ENCODE measurements around the gene MAP3K3. TPM values are rescaled to one million over a fixed set of nuclear protein-coding genes. Genes with fewer than 3 reads are reported as not detected.

MAP3K3 gene
- total and polyA plus RNA-seq, 7 experiments from 2014 or later = 29.4 to 105 (median 81.0) TPM

DNA sequence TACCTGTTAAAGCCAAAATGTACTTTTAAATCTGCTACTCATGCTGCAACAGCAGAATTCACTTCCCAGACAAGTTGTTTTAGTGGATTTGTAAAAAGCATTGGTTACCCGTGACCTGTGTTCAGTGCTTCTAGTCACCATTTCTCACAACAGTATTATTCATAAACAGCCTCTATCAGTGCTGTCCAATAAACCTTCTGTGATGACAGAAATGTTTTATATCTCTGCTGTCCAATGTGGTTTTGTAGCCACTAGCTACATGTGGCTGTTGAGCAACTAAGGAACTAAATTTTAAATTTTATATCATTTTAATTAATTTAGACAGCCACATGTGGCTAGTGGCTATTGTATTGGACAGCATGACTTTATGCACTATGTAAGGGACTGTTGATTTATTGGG is 12.6 kb downstream of the MAP3K3 start:
- H3K36me3 Mint-ChIP-seq = peaks cover 7 to 37% (median 16%) of the 10 kb centered on the region in 5 donors
- no peaks in the 10 kb centered on the region for H3K27me3 Mint-ChIP-seq
- Histone ChIP-seq H3K9me3 (ENCODE audit: control insufficient read depth in 2 of 3, low read length in 3 of 3) (no peaks in the 10 kb centered on the region), H3K4me1 (ENCODE audit: control insufficient read depth in 2 of 2, insufficient read depth in 2 of 2, low read length in 2 of 2) (peaks cover 0 to 9% of the 10 kb centered on the region in 2 donors), H3K4me3 (ENCODE audit: low read length) (no peak overlapping the region), H3K36me3 (ENCODE audit: control insufficient read depth in 2 of 3, insufficient read depth in 3 of 3, low read length in 3 of 3) (peaks cover 5 to 44% (median 14%) of the 10 kb centered on the region in 3 experiments), H3K27ac (ENCODE audit: low read depth, low read length) (no peak overlapping the region), H3K27me3 (ENCODE audit: control insufficient read depth in 2 of 2, insufficient read depth in 2 of 2, low read length in 2 of 2) (no peaks in the 10 kb centered on the region)
- POLR2A ChIA-PET = interaction anchor here (0.6 to 2.1 kb wide), 4 partner anchors 10 to 132 kb away, joined by 3 to 10 read pairs (median 4); no protein-coding TSS in a partner anchor
- DNase-seq = no peak
- CTCF ChIA-PET = interaction anchor here (0.8 to 1.0 kb wide), 2 partner anchors 23 to 159 kb away, joined by 3 to 4 read pairs; no protein-coding TSS in a partner anchor
- intact Hi-C loops (cut with micrococcal nuclease) = no loop called here
- H3K27ac Mint-ChIP-seq = no peak overlapping the region
- H3K4me1 Mint-ChIP-seq = peaks cover 28 to 62% (median 54%) of the 10 kb centered on the region in 7 donors
- no peak for ATAC-seq
- H3K9me3 Mint-ChIP-seq = peaks cover 0 to 1% (median 0%) of the 10 kb centered on the region in 11 donors
- no peak overlapping the region for H3K4me3 Mint-ChIP-seq

DNA sequence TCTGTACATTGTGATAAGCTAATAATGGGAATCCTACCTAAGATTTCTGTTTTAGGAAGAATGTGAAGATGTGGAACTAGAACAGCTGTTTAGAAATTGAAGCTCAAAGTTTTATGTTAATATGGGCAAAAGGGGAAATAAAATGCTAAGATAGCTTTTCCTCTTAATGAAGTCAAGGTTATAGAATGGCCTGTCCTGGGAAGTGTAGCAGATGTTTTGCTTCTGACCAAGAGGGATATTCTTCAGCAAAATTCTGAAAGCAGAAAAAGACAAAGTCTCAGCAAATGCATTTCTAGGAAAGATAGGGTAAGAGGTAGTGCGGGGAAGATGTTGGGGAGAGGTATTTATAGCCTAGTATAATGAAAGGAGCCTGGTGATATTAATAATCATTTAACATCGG is 13.1 kb downstream of the MAP3K3 start:
- Histone ChIP-seq H3K36me3 (ENCODE audit: control insufficient read depth in 2 of 3, insufficient read depth in 3 of 3, low read length in 3 of 3) (peaks cover 5 to 44% (median 14%) of the 10 kb centered on the region in 3 experiments), H3K9me3 (ENCODE audit: control insufficient read depth in 2 of 3, low read length in 3 of 3) (no peaks in the 10 kb centered on the region), H3K27me3 (ENCODE audit: control insufficient read depth in 2 of 2, insufficient read depth in 2 of 2, low read length in 2 of 2) (no peaks in the 10 kb centered on the region), H3K27ac (ENCODE audit: low read depth, low read length) (no peak overlapping the region), H3K4me1 (ENCODE audit: control insufficient read depth in 2 of 2, insufficient read depth in 2 of 2, low read length in 2 of 2) (peaks cover 0 to 9% of the 10 kb centered on the region in 2 donors), H3K4me3 (ENCODE audit: low read length) (no peak overlapping the region)
- no peak for ATAC-seq
- Mint-ChIP-seq H3K4me1 (peaks cover 27 to 63% (median 52%) of the 10 kb centered on the region in 7 donors), H3K27ac (no peak overlapping the region), H3K27me3 (no peaks in the 10 kb centered on the region), H3K4me3 (no peak overlapping the region), H3K36me3 (peaks cover 7 to 37% (median 16%) of the 10 kb centered on the region in 5 donors), H3K9me3 (peaks cover 0 to 1% (median 0%) of the 10 kb centered on the region in 11 donors)
- DNase-seq = no peak
- ChIA-PET CTCF (interaction anchor here (0.6 to 1.6 kb wide), 5 partner anchors 24 to 196 kb away, joined by 3 to 4 read pairs (median 3); no protein-coding TSS in a partner anchor), POLR2A (interaction anchor here (0.6 to 2.1 kb wide), 3 partner anchors 11 to 132 kb away, joined by 3 to 10 read pairs (median 6); no protein-coding TSS in a partner anchor)
- intact Hi-C loops (cut with micrococcal nuclease) = no loop called here

DNA sequence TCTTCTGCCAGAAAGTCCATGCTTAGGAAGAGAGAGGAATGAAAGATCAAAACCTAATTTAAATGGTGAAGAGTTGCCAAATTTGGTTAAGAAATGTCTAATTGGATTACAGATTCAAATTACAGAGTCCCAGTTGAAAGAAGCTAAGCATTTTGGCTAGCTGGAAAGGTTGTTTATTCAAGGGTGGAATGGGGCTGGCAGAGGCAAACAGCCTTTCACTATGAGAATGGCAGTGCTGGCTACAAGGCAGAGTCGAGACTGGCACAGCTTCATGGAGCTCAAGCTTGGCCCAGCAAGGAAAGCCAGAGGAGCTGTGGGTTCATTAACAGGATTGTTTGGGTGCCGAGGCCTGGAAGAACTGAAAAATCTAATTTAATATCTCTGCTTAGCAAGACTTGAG is 13.6 kb downstream of the MAP3K3 start:
- DNase-seq (no peak), ATAC-seq (no peak)
- H3K4me1 Mint-ChIP-seq = peaks cover 27 to 63% (median 50%) of the 10 kb centered on the region in 7 donors
- no peaks in the 10 kb centered on the region for H3K27me3 Mint-ChIP-seq
- H3K36me3 Mint-ChIP-seq = peaks cover 7 to 37% (median 16%) of the 10 kb centered on the region in 5 donors
- POLR2A ChIA-PET = interaction anchor here (0.6 to 2.1 kb wide), 4 partner anchors 11 to 132 kb away, joined by 3 to 10 read pairs (median 6); no protein-coding TSS in a partner anchor
- H3K27ac Mint-ChIP-seq = peak overlapping the region in 3 of 9 donors; percentile 9 to 63 (median 17)
- Histone ChIP-seq H3K36me3 (ENCODE audit: control insufficient read depth in 2 of 3, insufficient read depth in 3 of 3, low read length in 3 of 3) (peaks cover 5 to 44% (median 14%) of the 10 kb centered on the region in 3 experiments), H3K27ac (ENCODE audit: low read depth, low read length) (no peak overlapping the region), H3K4me3 (ENCODE audit: low read length) (no peak overlapping the region), H3K9me3 (ENCODE audit: control insufficient read depth in 2 of 3, low read length in 3 of 3) (no peaks in the 10 kb centered on the region), H3K27me3 (ENCODE audit: control insufficient read depth in 2 of 2, insufficient read depth in 2 of 2, low read length in 2 of 2) (no peaks in the 10 kb centered on the region), H3K4me1 (ENCODE audit: control insufficient read depth in 2 of 2, insufficient read depth in 2 of 2, low read length in 2 of 2) (peaks cover 0 to 9% of the 10 kb centered on the region in 2 donors)
- H3K9me3 Mint-ChIP-seq = peaks cover 0 to 1% (median 0%) of the 10 kb centered on the region in 11 donors
- intact Hi-C loops (cut with micrococcal nuclease) = no loop called here
- no peak overlapping the region for H3K4me3 Mint-ChIP-seq
- CTCF ChIA-PET = interaction anchor here (0.6 to 1.6 kb wide), 5 partner anchors 24 to 236 kb away, joined by 3 to 4 read pairs (median 3); no protein-coding TSS in a partner anchor

DNA sequence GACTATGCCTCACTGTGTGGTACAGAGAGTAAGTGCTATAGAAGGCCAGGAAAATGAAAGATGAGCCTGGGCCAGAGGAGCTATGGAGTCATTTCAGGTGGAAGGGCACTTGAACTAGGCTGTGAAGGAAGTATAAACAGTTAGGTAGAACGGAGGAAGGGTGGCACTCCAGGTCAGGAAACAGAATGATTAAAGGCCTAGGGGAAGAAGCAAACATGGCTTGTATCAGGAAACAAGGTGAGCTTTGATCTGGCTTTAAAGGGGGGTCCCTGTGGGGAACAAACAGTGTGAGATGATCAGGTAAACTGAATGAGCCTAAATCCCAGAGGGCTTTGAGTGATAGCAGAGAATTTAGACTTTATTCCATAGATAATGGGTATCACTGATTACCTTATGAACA is 16.9 kb downstream of the MAP3K3 start:
- no peak overlapping the region for H3K4me3 ChIP-seq (ENCODE audit: low read length)
- Mint-ChIP-seq H3K4me1 (peaks cover 11 to 49% (median 29%) of the 10 kb centered on the region in 7 donors), H3K4me3 (peak overlapping the region in 5 of 10 donors; percentile 6 to 64 (median 14)), H3K27me3 (no peaks in the 10 kb centered on the region), H3K36me3 (peaks cover 7 to 24% (median 13%) of the 10 kb centered on the region in 5 donors), H3K27ac (peak overlapping the region in 8 of 9 donors; percentile 24 to 77 (median 66)), H3K9me3 (peaks cover 0 to 1% (median 0%) of the 10 kb centered on the region in 11 donors)
- ChIA-PET CTCF (interaction anchor here (0.8 to 1.6 kb wide), 4 partner anchors 36 to 209 kb away, joined by 3 to 5 read pairs (median 4); no protein-coding TSS in a partner anchor), POLR2A (interaction anchor here (0.6 to 1.6 kb wide), 7 partner anchors 14 to 135 kb away, joined by 3 to 9 read pairs (median 3); partner anchors contain the start of genes CCDC47 and DDX42)
- ATAC-seq (no peak), DNase-seq (peak in 1 of 9 donors; percentile 15)
- peaks cover 0 to 9% of the 10 kb centered on the region in 2 donors for H3K4me1 ChIP-seq (ENCODE audit: control insufficient read depth in 2 of 2, insufficient read depth in 2 of 2, low read length in 2 of 2)
- H3K36me3 ChIP-seq (ENCODE audit: control insufficient read depth in 2 of 3, insufficient read depth in 3 of 3, low read length in 3 of 3) = peaks cover 5 to 33% (median 8%) of the 10 kb centered on the region in 3 experiments
- H3K27ac ChIP-seq (ENCODE audit: low read depth, low read length) = no peak overlapping the region
- intact Hi-C loops (cut with micrococcal nuclease) = no loop called here
- H3K27me3 ChIP-seq (ENCODE audit: control insufficient read depth in 2 of 2, insufficient read depth in 2 of 2, low read length in 2 of 2) = no peaks in the 10 kb centered on the region
- no peaks in the 10 kb centered on the region for H3K9me3 ChIP-seq (ENCODE audit: control insufficient read depth in 2 of 3, low read length in 3 of 3)

DNA sequence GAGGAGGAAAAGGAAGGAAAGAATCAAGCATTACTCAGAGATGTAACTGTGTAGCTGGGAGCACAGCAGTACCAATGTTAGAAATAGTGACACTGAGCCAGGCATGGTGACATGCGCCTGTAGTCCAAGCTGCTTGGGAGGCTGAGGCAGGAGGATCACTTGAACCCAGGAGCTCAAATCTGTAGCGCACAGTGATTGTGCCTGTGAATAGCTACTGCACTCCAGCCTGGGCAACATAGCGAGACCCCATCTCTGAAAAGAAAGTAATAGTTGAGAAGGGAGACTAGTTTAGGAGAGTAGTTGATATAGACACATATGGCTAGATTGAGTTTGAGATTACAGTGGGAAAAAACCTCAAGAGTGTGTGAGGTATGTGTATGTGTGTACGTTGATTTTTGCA is 17.8 kb downstream of the MAP3K3 start:
- Mint-ChIP-seq H3K4me3 (no peak overlapping the region), H3K27me3 (no peaks in the 10 kb centered on the region), H3K36me3 (peaks cover 7 to 25% (median 10%) of the 10 kb centered on the region in 5 donors), H3K4me1 (peaks cover 7 to 45% (median 30%) of the 10 kb centered on the region in 7 donors), H3K27ac (peak overlapping the region in 7 of 9 donors; percentile 7 to 72 (median 67)), H3K9me3 (peaks cover 0 to 1% (median 0%) of the 10 kb centered on the region in 11 donors)
- no peak for ATAC-seq
- Histone ChIP-seq H3K27me3 (ENCODE audit: control insufficient read depth in 2 of 2, insufficient read depth in 2 of 2, low read length in 2 of 2) (no peaks in the 10 kb centered on the region), H3K27ac (ENCODE audit: low read depth, low read length) (no peak overlapping the region), H3K9me3 (ENCODE audit: control insufficient read depth in 2 of 3, low read length in 3 of 3) (no peaks in the 10 kb centered on the region), H3K4me1 (ENCODE audit: control insufficient read depth in 2 of 2, insufficient read depth in 2 of 2, low read length in 2 of 2) (peaks cover 0 to 9% of the 10 kb centered on the region in 2 donors), H3K4me3 (ENCODE audit: low read length) (no peak overlapping the region), H3K36me3 (ENCODE audit: control insufficient read depth in 2 of 3, insufficient read depth in 3 of 3, low read length in 3 of 3) (peaks cover 0 to 27% (median 5%) of the 10 kb centered on the region in 3 experiments)
- POLR2A ChIA-PET = interaction anchor here (0.8 to 1.6 kb wide), 2 partner anchors 57 to 70 kb away, joined by 4 to 9 read pairs; no protein-coding TSS in a partner anchor
- DNase-seq = no peak
- CTCF ChIA-PET = interaction anchor here (0.8 to 1.6 kb wide), 2 partner anchors 55 to 70 kb away, joined by 3 to 5 read pairs; no protein-coding TSS in a partner anchor
- intact Hi-C loops (cut with micrococcal nuclease) = no loop called here

DNA sequence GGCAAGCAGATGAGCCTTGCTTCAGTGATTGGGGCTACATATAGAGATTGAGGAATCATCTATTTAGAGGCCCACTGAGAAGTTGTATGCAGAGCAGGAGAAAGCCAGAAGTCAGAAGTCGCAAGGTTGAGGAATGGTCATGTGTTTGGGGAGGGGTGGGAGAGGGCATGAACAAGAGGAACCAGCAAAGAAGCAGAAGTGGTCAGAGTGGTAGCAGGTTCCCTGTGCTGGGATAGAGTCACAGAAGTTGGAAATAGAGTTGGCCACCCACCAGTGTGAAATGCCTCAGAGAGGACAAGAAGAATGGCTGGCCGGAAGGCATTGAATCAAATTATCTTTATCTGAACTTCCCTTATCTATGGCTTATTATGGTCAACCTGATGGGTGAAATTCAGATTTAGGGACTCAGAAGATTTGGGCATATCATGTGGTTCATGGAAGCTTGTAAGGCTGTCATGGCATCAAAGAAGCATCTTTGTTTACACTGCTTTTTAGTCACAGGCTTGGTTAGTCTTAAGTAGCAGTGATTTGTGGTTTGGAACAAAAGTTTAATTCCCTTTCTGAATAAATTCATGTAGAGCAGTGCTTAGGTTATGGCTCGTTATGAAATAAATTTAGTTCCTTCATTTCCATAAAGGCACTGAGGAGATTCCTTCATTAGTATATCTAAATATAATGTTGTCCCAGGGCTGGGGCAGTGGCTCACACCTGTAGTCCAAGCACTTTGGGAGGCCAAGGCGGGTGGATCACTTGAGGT is 19.7 kb downstream of the MAP3K3 start:
- peak; percentile 87 for ATAC-seq
- Histone ChIP-seq H3K4me1 (ENCODE audit: control insufficient read depth in 2 of 2, insufficient read depth in 2 of 2, low read length in 2 of 2) (peaks cover 0 to 9% of the 10 kb centered on the region in 2 donors), H3K27me3 (ENCODE audit: control insufficient read depth in 2 of 2, insufficient read depth in 2 of 2, low read length in 2 of 2) (no peaks in the 10 kb centered on the region), H3K4me3 (ENCODE audit: low read length) (no peak overlapping the region), H3K36me3 (ENCODE audit: control insufficient read depth in 2 of 3, insufficient read depth in 3 of 3, low read length in 3 of 3) (peaks cover 5 to 29% (median 8%) of the 10 kb centered on the region in 3 experiments), H3K27ac (ENCODE audit: low read depth, low read length) (no peak overlapping the region), H3K9me3 (ENCODE audit: control insufficient read depth in 2 of 3, low read length in 3 of 3) (no peaks in the 10 kb centered on the region)
- ChIA-PET POLR2A (interaction anchor here (1.3 kb wide), 1 partner anchor 53 kb away, joined by 3 read pairs; no protein-coding TSS in a partner anchor), CTCF (interaction anchor here (1.1 kb wide), 1 partner anchor 33 kb away, joined by 4 read pairs; no protein-coding TSS in a partner anchor)
- no peaks in the 10 kb centered on the region for H3K9me3 Mint-ChIP-seq
- H3K4me3 Mint-ChIP-seq = no peak overlapping the region
- intact Hi-C loops (cut with micrococcal nuclease) = no loop called here
- peaks cover 13 to 37% (median 27%) of the 10 kb centered on the region in 7 donors for H3K4me1 Mint-ChIP-seq
- peak overlapping the region in 1 of 9 donors; percentile 52 for H3K27ac Mint-ChIP-seq
- DNase-seq = no peak
- H3K27me3 Mint-ChIP-seq = no peaks in the 10 kb centered on the region
- peaks cover 3 to 25% (median 9%) of the 10 kb centered on the region in 5 donors for H3K36me3 Mint-ChIP-seq
